Testis (tissue), 2 donors: ENCODE data around the gene SHBG.

ENCODE experiments used
- POLR2A ChIP-seq: fragments of 450-650 bp; IDR thresholded peaks from one replicate; pipeline ENCODE4 v1.6.1; 2017; ENCODE audit warnings: antibody characterized with exemption, mild to moderate bottlenecking, moderate library complexity
- TF ChIP-seq, protein P1 (sequence below), 3 experiments: fragments of 450-650 bp in 2 of 3; fragments of 200-600 bp in 1 of 3; sonication (generic) in 1 of 3; IDR thresholded peaks; one replicate each; pipeline ENCODE4 v1.5.1; 2016 to 2019; ENCODE audit warnings: antibody characterized with exemption in 3 of 3, mild to moderate bottlenecking in 2 of 3, moderate library complexity in 1 of 3

DNA sequence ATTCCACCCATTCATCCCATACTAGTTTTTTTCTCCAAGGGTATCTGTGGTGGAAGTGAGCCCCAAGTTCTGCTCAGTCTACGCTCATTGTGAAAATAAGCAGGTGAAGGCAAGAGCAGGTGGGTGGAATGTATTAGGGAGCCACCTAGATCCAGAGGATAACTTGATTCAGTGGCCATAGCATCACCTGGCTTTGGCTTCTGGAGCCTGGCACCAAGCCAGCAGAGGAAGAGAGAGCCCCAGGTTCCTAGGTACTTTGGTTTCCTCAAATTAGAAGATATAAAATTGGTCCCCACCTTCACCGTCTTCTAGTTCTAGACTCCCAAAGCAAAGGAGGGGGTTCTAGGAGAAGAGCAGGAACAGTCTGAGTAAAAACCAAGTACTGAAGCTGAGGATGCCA, 19.3 kb upstream of the SHBG start:
- TF ChIP-seq, protein P1, sequence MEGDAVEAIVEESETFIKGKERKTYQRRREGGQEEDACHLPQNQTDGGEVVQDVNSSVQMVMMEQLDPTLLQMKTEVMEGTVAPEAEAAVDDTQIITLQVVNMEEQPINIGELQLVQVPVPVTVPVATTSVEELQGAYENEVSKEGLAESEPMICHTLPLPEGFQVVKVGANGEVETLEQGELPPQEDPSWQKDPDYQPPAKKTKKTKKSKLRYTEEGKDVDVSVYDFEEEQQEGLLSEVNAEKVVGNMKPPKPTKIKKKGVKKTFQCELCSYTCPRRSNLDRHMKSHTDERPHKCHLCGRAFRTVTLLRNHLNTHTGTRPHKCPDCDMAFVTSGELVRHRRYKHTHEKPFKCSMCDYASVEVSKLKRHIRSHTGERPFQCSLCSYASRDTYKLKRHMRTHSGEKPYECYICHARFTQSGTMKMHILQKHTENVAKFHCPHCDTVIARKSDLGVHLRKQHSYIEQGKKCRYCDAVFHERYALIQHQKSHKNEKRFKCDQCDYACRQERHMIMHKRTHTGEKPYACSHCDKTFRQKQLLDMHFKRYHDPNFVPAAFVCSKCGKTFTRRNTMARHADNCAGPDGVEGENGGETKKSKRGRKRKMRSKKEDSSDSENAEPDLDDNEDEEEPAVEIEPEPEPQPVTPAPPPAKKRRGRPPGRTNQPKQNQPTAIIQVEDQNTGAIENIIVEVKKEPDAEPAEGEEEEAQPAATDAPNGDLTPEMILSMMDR (IDR thresholded peaks at IDR 0.05): no peak
- no peak for TF ChIP-seq POLR2A
